Activated CD8-positive, alpha-beta T cell treated with anti-CD3 and anti-CD28 coated beads for 36 hours (primary cell): ENCODE results near the gene STAG3. TPM values are rescaled to one million over a fixed set of nuclear protein-coding genes. Genes with fewer than 3 reads are reported as not detected.

Source experiments
- ATAC-seq: fragments of 200-7000 bp; cut with Tn5 transposase; one replicate; pipeline ENCODE4 v1.10.0; 2021; ENCODE audit warnings: mild to moderate bottlenecking, moderate library complexity
- CTCF ChIA-PET: fragments of 350-600 bp; sonication (Branson Sonifier 250); formaldehyde crosslinking; loops from one replicate; lab custom pipeline; 2021; ENCODE audit warnings: antibody characterized with exemption; lab: Charles Lee
- POLR2A ChIA-PET: fragments of 350-600 bp; sonication (Branson Sonifier 250); formaldehyde crosslinking; loops from one replicate; lab custom pipeline; 2021; ENCODE audit warnings: antibody characterized with exemption; lab: Charles Lee
- DNase-seq: peaks from one replicate; pipeline ENCODE4 v3.0.0-alpha.2; 2020
- H3K27ac Mint-ChIP-seq: one replicate; pipeline ENCODE4 v1.8.0; 2021; ENCODE audit warnings: mild to moderate bottlenecking, mixed read lengths
- H3K27me3 Mint-ChIP-seq: one replicate; pipeline ENCODE4 v1.8.0; 2021; ENCODE audit warnings: mixed read lengths
- H3K36me3 Mint-ChIP-seq: one replicate; pipeline ENCODE4 v1.8.0; 2021; ENCODE audit warnings: low read depth, mixed read lengths
- H3K4me1 Mint-ChIP-seq: one replicate; pipeline ENCODE4 v1.8.0; 2021; ENCODE audit warnings: low read depth, mixed read lengths
- H3K4me3 Mint-ChIP-seq: one replicate; pipeline ENCODE4 v1.8.0; 2021; ENCODE audit warnings: mild to moderate bottlenecking, moderate library complexity, mixed read lengths
- H3K9me3 Mint-ChIP-seq: one replicate; pipeline ENCODE4 v1.8.0; 2021; ENCODE audit warnings: mixed read lengths
- intact Hi-C: fragments of 100-400 bp; cut with micrococcal nuclease; formaldehyde crosslinking; loops from one replicate; pipeline ENCODE4 v1.10.0; 2022
- total RNA-seq, 2 experiments: library from RNA; stranded (reverse); gene quantifications; one replicate each; pipeline ENCODE4 v1.2.3, GENCODE V29; 2021
- TF ChIP-seq, protein P1 (sequence below): fragments of 200-600 bp; IDR thresholded peaks from one replicate; pipeline ENCODE4 v1.8.0; 2022; ENCODE audit warnings: antibody characterized with exemption, mild to moderate bottlenecking

The STAG3 gene
- total RNA-seq, 2 experiments from 2014 or later, result 13.2 to 15.8 TPM

DNA sequence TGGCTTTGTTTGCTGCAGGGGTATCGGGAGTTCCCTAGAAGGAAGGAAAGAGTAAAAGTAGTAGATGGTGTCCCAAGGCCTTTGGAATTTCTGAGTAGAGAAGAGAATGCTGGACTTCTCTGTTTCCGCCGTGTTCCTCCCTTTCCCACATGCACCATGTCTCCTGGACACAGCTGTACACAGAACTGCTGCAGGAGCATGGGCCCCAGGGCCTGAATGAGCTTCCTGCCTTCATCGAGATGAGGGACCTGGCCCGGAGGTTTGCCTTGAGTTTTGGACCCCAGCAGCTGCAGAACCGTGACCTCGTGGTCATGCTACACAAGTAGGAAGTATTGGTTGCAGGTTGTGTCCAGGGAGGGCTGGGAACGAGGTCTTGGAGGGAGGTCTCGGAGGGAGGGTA, 26.7 kb downstream of the STAG3 start:
- Mint-ChIP-seq H3K9me3 (no peaks in the 10 kb centered on the region), H3K4me1 (peaks cover 22% of the 10 kb centered on the region), H3K27ac (no peak overlapping the region), H3K36me3 (no peaks in the 10 kb centered on the region), H3K4me3 (no peak overlapping the region), H3K27me3 (no peaks in the 10 kb centered on the region)
- intact Hi-C loops, result no loop called here
- ChIA-PET CTCF (interaction anchor here (0.9 to 1.2 kb wide), 3 partner anchors 12 to 14 kb away, joined by 3 to 6 read pairs (median 3); no protein-coding TSS in a partner anchor), POLR2A (no interaction called here)
- ATAC-seq (no peak), DNase-seq (no peak)
- TF ChIP-seq, protein P1, sequence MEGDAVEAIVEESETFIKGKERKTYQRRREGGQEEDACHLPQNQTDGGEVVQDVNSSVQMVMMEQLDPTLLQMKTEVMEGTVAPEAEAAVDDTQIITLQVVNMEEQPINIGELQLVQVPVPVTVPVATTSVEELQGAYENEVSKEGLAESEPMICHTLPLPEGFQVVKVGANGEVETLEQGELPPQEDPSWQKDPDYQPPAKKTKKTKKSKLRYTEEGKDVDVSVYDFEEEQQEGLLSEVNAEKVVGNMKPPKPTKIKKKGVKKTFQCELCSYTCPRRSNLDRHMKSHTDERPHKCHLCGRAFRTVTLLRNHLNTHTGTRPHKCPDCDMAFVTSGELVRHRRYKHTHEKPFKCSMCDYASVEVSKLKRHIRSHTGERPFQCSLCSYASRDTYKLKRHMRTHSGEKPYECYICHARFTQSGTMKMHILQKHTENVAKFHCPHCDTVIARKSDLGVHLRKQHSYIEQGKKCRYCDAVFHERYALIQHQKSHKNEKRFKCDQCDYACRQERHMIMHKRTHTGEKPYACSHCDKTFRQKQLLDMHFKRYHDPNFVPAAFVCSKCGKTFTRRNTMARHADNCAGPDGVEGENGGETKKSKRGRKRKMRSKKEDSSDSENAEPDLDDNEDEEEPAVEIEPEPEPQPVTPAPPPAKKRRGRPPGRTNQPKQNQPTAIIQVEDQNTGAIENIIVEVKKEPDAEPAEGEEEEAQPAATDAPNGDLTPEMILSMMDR, result no peak

DNA sequence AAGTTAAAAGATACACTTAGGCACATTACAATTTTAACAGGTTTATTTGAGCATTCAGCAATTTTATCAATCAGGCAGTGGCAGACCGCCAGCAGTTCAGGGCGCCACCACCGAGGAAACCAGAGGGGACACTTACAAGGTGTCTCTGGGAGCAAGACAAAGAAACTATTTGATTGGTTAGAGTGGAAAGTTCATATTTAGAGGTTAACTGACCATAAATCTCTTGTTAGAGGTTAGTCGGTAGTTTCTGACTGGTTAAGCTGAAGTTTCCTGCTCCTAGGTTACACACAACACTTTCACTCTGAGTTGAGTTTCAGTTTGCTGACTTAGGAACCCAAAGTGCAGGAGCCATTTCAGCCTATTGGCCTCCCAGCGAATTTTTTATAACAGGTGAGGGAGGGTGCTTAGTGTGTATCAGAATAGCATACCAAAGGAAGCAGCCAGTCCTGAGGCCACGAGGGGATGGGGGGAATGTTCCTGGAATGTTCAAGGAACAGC, 31.2 kb downstream of the STAG3 start:
- ChIA-PET CTCF (interaction anchor here (1.3 to 7.7 kb wide), 7 partner anchors 9 to 77 kb away, joined by 3 to 60 read pairs (median 11); no protein-coding TSS in a partner anchor), POLR2A (interaction anchor here (1.3 to 3.7 kb wide), 3 partner anchors 12 to 126 kb away, joined by 5 to 28 read pairs (median 5); partner anchors contain the start of gene PVRIG)
- ATAC-seq (peak; percentile 83), DNase-seq (peak; percentile 85)
- intact Hi-C loops, result no loop called here
- Mint-ChIP-seq H3K4me3 (no peak overlapping the region), H3K9me3 (no peaks in the 10 kb centered on the region), H3K27ac (peak overlapping the region; percentile 76), H3K4me1 (peaks cover 46% of the 10 kb centered on the region), H3K27me3 (no peaks in the 10 kb centered on the region), H3K36me3 (no peaks in the 10 kb centered on the region)
- TF ChIP-seq, protein P1, result no peak

GRCh38 chr7:100209493-100209892, 31.8 kb downstream of the STAG3 start:
- no peaks in the 10 kb centered on the region for H3K36me3 Mint-ChIP-seq
- TF ChIP-seq, protein P1, result no peak
- intact Hi-C loops, result no loop called here
- CTCF ChIA-PET, result interaction anchor here (1.2 to 7.7 kb wide), 7 partner anchors 8 to 80 kb away, joined by 3 to 60 read pairs (median 11); no protein-coding TSS in a partner anchor
- POLR2A ChIA-PET, result interaction anchor here (1.3 to 3.7 kb wide), 4 partner anchors 11 to 127 kb away, joined by 4 to 28 read pairs (median 5); partner anchors contain the start of genes GPC2, PVRIG and STAG3
- no peaks in the 10 kb centered on the region for H3K9me3 Mint-ChIP-seq
- H3K4me3 Mint-ChIP-seq, result no peak overlapping the region
- peak overlapping the region; percentile 37 for H3K27ac Mint-ChIP-seq
- peaks cover 51% of the 10 kb centered on the region for H3K4me1 Mint-ChIP-seq
- H3K27me3 Mint-ChIP-seq, result no peaks in the 10 kb centered on the region
- DNase-seq, result no peak
- ATAC-seq, result no peak

- CTCF ChIA-PET, result interaction anchor here (0.6 to 7.7 kb wide), 9 partner anchors 17 to 129 kb away, joined by 3 to 60 read pairs (median 4); partner anchors contain the start of gene LAMTOR4
- peaks cover 61% of the 10 kb centered on the region for H3K4me1 Mint-ChIP-seq
- H3K36me3 Mint-ChIP-seq, result no peaks in the 10 kb centered on the region
- H3K4me3 Mint-ChIP-seq, result peak overlapping the region; percentile 59
- H3K27me3 Mint-ChIP-seq, result no peaks in the 10 kb centered on the region
- no peak for ATAC-seq
- peak; percentile 57 for DNase-seq
- POLR2A ChIA-PET, result interaction anchor here (0.9 to 3.7 kb wide), 11 partner anchors 8 to 84 kb away, joined by 3 to 28 read pairs (median 4); partner anchors contain the start of genes GPC2, MBLAC1, PVRIG and STAG3
- H3K9me3 Mint-ChIP-seq, result no peaks in the 10 kb centered on the region
- peak overlapping the region; percentile 89 for H3K27ac Mint-ChIP-seq
- TF ChIP-seq, protein P1, result no peak
- intact Hi-C loops, result loop anchor here (5.0 kb wide), 1 partner anchor 64 kb away; the partner anchor contains the start of gene LAMTOR4
These were observed 33.1 kb downstream of the STAG3 start for GRCh38 chr7:100210805-100211204.
